ENCODE results near the gene ABR. TPM values are rescaled to one million over a fixed set of nuclear protein-coding genes. Genes with fewer than 3 reads are reported as not detected.

Gene ABR
- total and polyA plus RNA-seq, 4 donors, result 2.7 to 12.9 (median 6.8) TPM

GRCh38 chr17:1091900-1092299 lies 87.9 kb downstream of the ABR start:
- Histone ChIP-seq H3K4me3 (ENCODE audit: low read depth in 1 of 3, low read length in 3 of 3) (no peak overlapping the region), H3K36me3 (ENCODE audit: control insufficient read depth in 4 of 4, insufficient read depth in 3 of 4, low read depth in 1 of 4, low read length in 3 of 4) (peaks cover 0 to 4% (median 0%) of the 10 kb centered on the region in 4 donors), H3K27ac (ENCODE audit: low read depth in 1 of 2, low read length in 2 of 2) (no peak overlapping the region), H3K9me3 (ENCODE audit: control insufficient read depth in 4 of 4, low read length in 3 of 4) (no peaks in the 10 kb centered on the region), H3K9ac (ENCODE audit: low read depth in 1 of 2, low read length in 2 of 2) (no peak overlapping the region), H3K27me3 (ENCODE audit: control insufficient read depth in 4 of 4, insufficient read depth in 4 of 4, low read length in 3 of 4) (no peaks in the 10 kb centered on the region), H3K4me1 (ENCODE audit: control insufficient read depth in 4 of 4, insufficient read depth in 4 of 4, low read length in 3 of 4) (peaks cover 0 to 6% (median 2%) of the 10 kb centered on the region in 4 donors)
- DNase-seq (ENCODE audit: low spot score), result no peak
- TF ChIP-seq HNF4A (conservative IDR thresholded peaks at IDR 0.05) (no peak), MAX (IDR thresholded peaks at IDR 0.05) (no peak), CTCF (IDR thresholded peaks at IDR 0.05; ENCODE audit: low read depth, low read length, missing input control) (no peak), TAF1 (conservative IDR thresholded peaks at IDR 0.05) (no peak), RXRA (IDR thresholded peaks at IDR 0.05) (no peak), JUND (IDR thresholded peaks at IDR 0.05) (no peak), RAD21 (IDR thresholded peaks at IDR 0.05) (no peak), NR2F2 (IDR thresholded peaks at IDR 0.05) (no peak)
- TF ChIP-seq, protein P1, sequence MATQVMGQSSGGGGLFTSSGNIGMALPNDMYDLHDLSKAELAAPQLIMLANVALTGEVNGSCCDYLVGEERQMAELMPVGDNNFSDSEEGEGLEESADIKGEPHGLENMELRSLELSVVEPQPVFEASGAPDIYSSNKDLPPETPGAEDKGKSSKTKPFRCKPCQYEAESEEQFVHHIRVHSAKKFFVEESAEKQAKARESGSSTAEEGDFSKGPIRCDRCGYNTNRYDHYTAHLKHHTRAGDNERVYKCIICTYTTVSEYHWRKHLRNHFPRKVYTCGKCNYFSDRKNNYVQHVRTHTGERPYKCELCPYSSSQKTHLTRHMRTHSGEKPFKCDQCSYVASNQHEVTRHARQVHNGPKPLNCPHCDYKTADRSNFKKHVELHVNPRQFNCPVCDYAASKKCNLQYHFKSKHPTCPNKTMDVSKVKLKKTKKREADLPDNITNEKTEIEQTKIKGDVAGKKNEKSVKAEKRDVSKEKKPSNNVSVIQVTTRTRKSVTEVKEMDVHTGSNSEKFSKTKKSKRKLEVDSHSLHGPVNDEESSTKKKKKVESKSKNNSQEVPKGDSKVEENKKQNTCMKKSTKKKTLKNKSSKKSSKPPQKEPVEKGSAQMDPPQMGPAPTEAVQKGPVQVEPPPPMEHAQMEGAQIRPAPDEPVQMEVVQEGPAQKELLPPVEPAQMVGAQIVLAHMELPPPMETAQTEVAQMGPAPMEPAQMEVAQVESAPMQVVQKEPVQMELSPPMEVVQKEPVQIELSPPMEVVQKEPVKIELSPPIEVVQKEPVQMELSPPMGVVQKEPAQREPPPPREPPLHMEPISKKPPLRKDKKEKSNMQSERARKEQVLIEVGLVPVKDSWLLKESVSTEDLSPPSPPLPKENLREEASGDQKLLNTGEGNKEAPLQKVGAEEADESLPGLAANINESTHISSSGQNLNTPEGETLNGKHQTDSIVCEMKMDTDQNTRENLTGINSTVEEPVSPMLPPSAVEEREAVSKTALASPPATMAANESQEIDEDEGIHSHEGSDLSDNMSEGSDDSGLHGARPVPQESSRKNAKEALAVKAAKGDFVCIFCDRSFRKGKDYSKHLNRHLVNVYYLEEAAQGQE (IDR thresholded peaks at IDR 0.05), result no peak
- TF ChIP-seq, protein P2, sequence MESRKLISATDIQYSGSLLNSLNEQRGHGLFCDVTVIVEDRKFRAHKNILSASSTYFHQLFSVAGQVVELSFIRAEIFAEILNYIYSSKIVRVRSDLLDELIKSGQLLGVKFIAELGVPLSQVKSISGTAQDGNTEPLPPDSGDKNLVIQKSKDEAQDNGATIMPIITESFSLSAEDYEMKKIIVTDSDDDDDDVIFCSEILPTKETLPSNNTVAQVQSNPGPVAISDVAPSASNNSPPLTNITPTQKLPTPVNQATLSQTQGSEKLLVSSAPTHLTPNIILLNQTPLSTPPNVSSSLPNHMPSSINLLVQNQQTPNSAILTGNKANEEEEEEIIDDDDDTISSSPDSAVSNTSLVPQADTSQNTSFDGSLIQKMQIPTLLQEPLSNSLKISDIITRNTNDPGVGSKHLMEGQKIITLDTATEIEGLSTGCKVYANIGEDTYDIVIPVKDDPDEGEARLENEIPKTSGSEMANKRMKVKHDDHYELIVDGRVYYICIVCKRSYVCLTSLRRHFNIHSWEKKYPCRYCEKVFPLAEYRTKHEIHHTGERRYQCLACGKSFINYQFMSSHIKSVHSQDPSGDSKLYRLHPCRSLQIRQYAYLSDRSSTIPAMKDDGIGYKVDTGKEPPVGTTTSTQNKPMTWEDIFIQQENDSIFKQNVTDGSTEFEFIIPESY (IDR thresholded peaks at IDR 0.05), result no peak
- WGBS, result 86% methylated on average over 14 of the region's 14 CpGs

DNA sequence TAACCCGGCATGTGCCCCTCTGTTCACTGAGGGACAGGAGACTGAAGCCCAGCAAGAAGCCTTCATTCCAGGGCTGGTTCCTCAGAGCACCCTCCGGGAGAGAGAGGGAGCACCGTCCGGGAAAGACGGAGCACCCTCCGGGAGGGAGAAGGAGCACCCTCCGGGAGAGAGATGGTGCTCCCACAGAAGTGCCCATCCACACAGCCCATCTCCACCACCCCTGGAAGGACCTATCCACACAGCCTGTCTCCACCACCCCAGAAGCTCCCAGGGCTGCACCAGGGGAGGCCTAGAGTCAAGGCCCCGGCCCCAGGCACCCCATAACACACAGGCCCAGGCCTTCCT lies 88.6 kb downstream of the ABR start:
- Histone ChIP-seq H3K27ac (ENCODE audit: low read depth in 1 of 2, low read length in 2 of 2) (no peak overlapping the region), H3K4me1 (ENCODE audit: control insufficient read depth in 4 of 4, insufficient read depth in 4 of 4, low read length in 3 of 4) (peaks cover 0 to 6% (median 2%) of the 10 kb centered on the region in 4 donors), H3K9ac (ENCODE audit: low read depth in 1 of 2, low read length in 2 of 2) (no peak overlapping the region), H3K27me3 (ENCODE audit: control insufficient read depth in 4 of 4, insufficient read depth in 4 of 4, low read length in 3 of 4) (no peaks in the 10 kb centered on the region), H3K9me3 (ENCODE audit: control insufficient read depth in 4 of 4, low read length in 3 of 4) (no peaks in the 10 kb centered on the region), H3K4me3 (ENCODE audit: low read depth in 1 of 3, low read length in 3 of 3) (no peak overlapping the region), H3K36me3 (ENCODE audit: control insufficient read depth in 4 of 4, insufficient read depth in 3 of 4, low read depth in 1 of 4, low read length in 3 of 4) (peaks cover 0 to 4% (median 0%) of the 10 kb centered on the region in 4 donors)
- no peak for TF ChIP-seq FOXA1 (IDR thresholded peaks at IDR 0.05)
- TF ChIP-seq FOXA2 (IDR thresholded peaks at IDR 0.05), result no peak
- DNase-seq (ENCODE audit: low spot score), result no peak
- 88% methylated on average over 8 of the region's 8 CpGs for WGBS

Measured in liver (tissue), 9 donors.